ENCODE results near the gene SLC12A8.
A peak's percentile ranks its signal among the peaks of the same experiment; 100 is the strongest.

Gene SLC12A8

GRCh38 chr3:125212509-125213363, at the start of gene SLC12A8:
Gene SLC12A8, minus strand, starts transcription at chr3:125212748. Its CDS starts 1,399 bp downstream, at chr3:125211349.
- DNase-seq (ENCODE audit: low spot score) = no peak

DNA sequence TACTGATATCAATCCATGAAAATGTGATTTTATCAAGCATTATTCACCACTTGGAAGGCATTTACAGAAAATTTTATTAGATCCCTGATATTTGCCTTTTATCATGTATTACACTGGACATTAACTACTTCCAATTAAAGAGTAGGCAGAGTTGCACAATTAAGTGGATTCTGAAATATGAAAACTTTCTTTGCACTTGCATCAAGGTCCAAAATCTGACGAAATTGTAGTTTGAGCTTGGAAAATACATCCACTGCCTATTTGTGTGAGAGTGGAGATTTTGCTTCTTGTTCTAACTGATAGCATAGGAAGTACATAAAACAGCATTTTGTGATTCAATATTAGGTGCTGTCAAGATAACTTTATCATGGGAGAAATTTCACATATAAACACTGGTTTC, 49.6 kb upstream of the SLC12A8 start:
- no peak for DNase-seq (ENCODE audit: low spot score)

DNA sequence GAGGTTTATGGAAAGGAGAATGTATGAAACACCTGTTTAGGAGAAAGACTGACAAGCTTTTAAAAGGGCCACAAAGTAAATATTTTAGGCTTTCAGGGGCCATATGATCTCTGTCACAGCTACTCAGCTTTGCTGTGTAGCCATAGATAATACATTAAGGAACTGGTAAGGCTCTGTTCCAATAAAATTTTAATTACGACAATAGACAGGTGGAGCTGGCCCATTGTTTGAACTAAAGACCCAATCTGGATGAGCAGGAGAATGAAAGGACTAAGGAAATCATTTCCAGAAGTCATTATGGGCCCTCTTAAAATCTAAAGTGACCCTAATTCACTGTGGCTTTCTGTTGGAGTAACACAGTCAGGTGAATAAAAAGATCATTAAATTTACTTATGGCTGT, 48.5 kb upstream of the SLC12A8 start:
- no peak for DNase-seq (ENCODE audit: low spot score)

- no peak for DNase-seq (ENCODE audit: low spot score)
Measured at GRCh38 chr3:125260158-125260557, 47.6 kb upstream of the SLC12A8 start.

DNA sequence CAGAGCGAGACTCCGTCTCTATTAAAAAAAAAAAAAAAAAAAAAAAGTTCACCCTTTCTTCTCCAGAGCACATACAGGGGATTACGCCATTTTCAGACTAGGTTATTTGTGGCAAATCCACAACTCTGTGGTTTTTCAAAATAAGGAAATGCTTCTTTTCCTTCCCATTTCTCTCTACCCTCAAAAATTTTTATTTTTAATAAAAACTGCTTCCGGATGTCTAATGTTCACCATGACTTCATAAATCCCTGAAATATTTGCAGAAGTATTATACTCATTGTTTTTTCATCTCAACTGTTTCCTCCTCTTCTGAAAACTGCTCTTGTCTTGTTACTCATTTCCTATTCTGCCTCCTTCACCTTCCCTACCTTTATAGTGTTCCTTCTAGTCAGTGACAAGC, 45.0 kb upstream of the SLC12A8 start:
- no peak for DNase-seq (ENCODE audit: low spot score)

DNA sequence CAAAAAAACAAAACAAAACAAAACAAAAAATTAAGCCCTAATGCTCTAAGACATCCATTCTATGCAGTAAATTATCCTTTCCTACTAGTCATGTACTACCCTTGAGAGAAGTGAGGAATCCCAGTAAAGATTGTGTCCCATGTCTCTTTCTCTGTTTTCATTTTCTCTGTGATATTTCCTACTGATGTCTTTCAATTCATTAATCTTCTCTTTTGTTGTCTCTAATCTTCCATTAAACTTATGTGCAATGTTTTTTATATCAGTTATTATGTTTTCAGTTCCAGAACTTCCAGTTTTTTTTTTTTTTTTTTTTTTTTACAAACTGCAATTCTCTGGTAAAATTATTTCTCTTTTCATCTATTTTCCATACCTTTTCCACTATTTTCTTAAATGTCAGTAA, 44.1 kb upstream of the SLC12A8 start:
- no peak for DNase-seq (ENCODE audit: low spot score)

DNA sequence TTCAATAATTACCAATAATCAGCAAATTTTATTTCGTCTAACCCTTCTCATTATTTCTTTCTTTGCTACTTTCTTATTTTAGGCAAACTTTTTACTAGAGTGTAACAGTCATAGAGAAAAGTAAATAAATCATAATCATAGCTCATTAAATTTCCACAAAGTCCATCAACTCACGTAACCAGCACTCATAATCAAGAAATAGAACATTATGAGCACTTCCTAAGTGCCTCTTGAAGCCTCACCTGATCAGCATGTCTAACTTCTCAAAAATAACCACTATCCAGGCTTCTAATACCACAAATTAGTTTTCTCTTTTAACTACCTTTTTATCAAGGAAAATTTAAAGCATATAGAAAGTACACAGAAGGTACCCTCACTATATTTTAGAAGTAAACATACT, 38.4 kb upstream of the SLC12A8 start:
- DNase-seq (ENCODE audit: low spot score) = no peak

- no peak for DNase-seq (ENCODE audit: low spot score)
Measured at GRCh38 chr3:125246237-125246636, 33.7 kb upstream of the SLC12A8 start.

DNA sequence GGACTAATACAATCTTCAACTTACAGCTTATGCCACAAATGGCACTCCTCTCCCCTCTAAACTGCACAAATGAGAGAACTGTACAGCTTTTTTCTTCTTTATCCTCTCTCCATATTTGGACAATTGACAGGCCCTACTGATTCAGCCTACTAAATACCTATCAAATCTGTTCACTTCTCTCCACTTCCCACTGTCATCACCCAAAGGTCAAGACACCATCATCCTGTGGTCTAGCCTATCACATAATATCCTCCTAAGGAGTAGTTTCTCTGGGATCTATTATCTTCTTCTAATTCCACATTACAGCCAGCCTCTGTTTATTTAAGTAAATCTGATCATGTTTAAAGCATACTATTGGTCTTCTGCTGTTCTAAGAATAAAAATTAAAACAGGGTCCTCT, 33.0 kb upstream of the SLC12A8 start:
- no peak for DNase-seq (ENCODE audit: low spot score)

DNA sequence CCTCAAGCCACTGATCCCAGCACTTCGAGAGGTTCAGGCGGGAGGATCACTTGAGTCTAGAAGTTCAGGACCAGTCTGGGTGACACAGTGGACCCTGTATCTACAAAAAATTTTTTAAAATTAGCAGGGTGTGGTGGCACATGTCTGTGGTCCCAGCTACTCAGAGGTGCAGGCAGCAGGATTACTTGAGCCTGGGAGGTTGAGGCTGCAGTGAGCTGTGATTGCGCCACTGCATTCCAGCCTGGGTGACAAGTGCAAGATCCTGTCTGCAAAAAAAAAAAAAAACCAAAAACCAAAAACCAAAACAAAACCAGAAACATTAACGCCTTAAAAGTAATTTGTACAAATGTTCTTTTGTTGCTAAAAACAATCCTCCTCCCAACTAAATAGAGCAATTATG, 27.9 kb upstream of the SLC12A8 start:
- no peak for DNase-seq (ENCODE audit: low spot score)

GRCh38 chr3:125239266-125239665, 26.7 kb upstream of the SLC12A8 start:
- DNase-seq (ENCODE audit: low spot score) = no peak

- DNase-seq (ENCODE audit: low spot score) = no peak
Measured at GRCh38 chr3:125238759-125239158, 26.2 kb upstream of the SLC12A8 start.

DNA sequence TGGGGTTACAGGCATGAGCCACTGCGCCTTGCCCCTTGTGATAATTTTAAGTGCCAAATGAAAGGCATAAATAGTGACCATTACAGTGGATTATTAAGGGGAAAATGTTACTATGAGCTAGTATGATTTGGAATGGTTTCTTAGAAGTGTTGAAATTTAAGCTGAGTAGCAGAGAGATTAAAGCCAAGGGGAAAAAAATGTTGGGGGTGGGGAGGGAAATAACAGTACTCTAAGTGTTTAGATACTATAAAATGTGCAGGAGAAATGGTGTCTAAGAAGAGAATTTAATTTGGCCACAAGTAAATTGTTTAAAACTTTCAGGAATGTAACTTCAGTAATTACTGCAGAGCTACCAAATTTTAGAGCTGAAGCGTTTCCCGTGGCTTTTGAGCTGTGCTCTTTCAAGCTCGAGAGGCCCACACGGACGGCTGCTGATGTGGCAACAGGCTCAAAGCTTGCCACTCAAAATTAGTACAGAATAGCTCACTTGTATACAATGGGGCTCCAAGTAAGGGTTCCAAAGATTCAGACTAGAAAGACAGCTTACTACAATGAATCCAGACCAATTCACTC, 23.9 kb upstream of the SLC12A8 start:
- DNase-seq (ENCODE audit: low spot score) = no peak

DNA sequence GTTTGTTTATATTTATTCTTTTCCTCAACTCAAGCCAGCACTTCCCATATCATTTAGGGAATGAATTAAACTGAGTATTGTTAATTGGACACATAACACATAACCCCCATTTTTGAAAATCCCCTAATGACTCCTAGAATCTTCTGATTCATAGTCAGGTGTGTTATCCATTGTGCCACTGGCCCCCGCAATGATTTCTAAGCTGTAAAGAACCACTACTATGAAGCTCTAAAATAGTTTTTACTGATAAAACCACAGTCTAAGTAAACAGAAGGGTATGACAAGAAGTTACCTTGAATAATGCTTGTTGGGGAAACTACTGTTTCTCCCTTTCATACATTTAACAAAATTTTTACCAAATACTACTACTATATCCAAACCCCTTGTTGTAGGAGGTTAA, 22.3 kb upstream of the SLC12A8 start:
- DNase-seq (ENCODE audit: low spot score) = no peak

DNA sequence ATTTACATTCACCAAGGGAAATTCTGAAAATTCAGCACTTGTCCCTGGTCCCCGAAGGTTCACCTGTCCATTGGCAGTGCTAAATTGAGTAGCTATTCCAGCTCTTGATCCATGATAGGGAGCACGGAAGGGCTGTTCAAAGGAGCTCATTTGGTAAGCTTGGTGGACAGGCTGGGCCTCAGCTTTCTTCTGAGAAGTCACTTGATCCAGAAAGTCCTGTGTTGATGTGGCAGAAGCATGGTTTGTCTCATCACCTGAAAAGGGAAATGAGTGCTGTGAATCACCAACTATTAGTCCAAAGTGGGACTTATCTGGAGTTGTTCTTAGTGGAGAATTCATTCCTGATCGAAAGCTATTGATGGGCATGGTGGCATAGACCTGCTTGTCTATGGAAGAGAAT, 19.9 kb upstream of the SLC12A8 start:
- no peak for DNase-seq (ENCODE audit: low spot score)

GRCh38 chr3:125231895-125232294, 19.3 kb upstream of the SLC12A8 start:
- peak; percentile 12 for DNase-seq (ENCODE audit: low spot score)

- DNase-seq (ENCODE audit: low spot score) = no peak
Measured at GRCh38 chr3:125229707-125230106, 17.2 kb upstream of the SLC12A8 start.

- no peak for DNase-seq (ENCODE audit: low spot score)
Measured at GRCh38 chr3:125229168-125229567, 16.6 kb upstream of the SLC12A8 start.

DNA sequence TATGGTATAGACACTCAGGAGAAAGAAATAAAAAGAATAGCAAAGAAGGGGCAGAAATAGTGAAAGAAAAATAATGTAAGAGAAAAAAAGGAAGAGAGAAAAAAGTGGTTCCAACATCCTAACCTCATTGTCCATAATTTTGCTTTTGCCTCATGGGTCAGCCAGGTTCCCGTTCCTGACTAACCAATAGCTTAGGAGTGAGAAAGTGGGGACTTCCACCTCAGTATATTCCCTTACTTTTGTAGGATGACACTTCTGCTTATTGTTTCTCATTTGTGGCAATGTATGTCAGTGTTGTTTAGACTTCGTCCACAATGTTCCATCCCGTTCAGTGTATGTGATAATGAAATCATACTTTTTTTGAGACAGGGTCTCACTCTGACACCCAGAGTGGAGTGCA, 9.3 kb upstream of the SLC12A8 start:
- no peak for DNase-seq (ENCODE audit: low spot score)

GRCh38 chr3:125220727-125221429, 8.3 kb upstream of the SLC12A8 start:
- DNase-seq (ENCODE audit: low spot score) = no peak

DNA sequence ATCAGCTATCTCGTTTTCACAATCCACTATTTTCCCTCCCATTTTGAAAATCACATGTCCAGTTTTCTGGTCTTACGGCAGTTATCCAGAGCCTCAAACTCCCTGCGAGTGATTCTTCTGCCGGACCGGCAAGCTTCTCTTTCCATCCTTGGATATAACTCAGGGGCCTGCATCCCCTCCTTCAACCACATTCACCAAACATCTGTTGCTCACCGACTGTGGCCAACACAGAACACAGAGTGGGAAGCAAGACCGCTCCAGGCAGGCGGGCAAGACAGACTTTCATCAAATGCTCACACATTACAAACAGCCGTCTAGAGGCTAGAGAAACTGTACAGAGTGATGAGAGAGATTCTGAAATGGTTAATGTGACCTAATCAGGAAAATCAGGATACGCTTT, 7.6 kb upstream of the SLC12A8 start:
- no peak for DNase-seq (ENCODE audit: low spot score)

GRCh38 chr3:125219261-125219701, 6.7 kb upstream of the SLC12A8 start:
- no peak for DNase-seq (ENCODE audit: low spot score)

DNA sequence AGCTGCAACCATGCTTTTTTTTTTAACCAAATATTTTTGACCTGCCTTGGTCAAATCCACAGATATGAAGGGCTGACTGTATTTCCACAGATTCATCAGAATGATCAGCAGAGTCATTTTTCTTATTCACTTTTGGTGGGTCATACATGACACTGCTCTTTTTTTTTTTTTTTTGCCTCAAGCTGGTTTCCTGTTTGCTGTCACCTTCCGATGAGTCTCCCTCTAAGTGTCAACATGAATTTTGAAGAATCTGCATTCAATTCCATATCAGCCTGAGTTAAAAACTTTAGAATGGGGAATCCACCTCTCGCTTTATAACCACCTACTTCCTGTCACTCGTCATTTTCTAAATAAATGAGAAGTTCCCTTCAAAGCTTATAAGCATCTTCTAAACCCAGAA, 2.2 kb upstream of the SLC12A8 start:
- no peak for DNase-seq (ENCODE audit: low spot score)
